ENCODE results near the gene VANGL1. TPM values are rescaled to one million over a fixed set of nuclear protein-coding genes. Genes with fewer than 3 reads are reported as not detected.

Gene VANGL1
- total RNA-seq, 1 experiment from 2014 or later = 23.1 TPM

DNA sequence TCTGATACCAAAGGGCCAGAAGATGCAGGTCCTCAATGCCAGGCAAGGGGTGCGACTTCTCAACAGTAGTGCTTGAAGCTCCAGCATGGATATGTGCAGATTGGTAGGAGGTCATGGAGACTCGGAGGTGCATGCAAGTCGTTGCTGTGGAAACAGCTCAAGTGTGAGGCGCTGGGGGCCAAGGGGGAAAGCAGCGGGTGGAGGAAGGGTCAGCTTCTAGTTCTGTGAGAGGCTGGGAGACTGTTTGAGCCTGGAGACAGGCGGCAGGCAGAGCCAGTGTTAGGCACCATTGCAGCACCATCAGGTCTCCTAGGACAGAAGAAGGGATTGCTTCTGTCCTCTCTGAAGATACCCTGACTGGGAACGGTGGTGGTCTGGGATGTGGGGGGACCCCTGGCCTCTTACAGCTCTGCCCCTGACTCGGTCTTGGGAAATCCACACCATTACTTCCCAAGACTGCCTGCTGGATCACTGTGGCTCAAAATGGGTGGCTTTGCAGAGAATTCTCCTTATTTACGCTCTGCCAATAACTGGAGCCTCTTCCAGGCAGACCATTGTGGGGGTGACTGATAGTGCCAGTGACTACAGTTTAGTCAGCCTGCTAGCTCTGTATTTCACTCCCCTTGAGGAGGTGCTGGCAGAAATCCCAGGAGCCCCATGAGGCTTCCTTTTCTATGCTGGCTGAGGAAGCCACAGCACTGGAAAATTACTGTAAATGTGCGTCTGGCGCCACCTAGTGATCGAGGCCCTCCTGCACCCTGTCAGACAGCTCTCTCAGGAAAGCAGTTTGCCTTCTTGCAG, 46.3 kb upstream of the VANGL1 start:
- Histone ChIP-seq H3F3A (ENCODE audit: low read length, unreplicated experiment) (no peaks in the 10 kb centered on the region), H3K9me3 (ENCODE audit: low read length) (no peaks in the 10 kb centered on the region), H3K9ac (ENCODE audit: low read length) (no peak overlapping the region), H4K20me1 (ENCODE audit: low read length) (no peaks in the 10 kb centered on the region), H3K36me3 (ENCODE audit: low read depth, low read length) (no peaks in the 10 kb centered on the region), H3K27ac (ENCODE audit: low read length) (peak overlapping the region; percentile 1; the same call in 1 of the 2 replicates), H3K9me2 (replicated peaks; ENCODE audit: low read length) (no peaks in the 10 kb centered on the region), H3K4me3 (ENCODE audit: low read length) (no peak overlapping the region), H2AFZ (ENCODE audit: low read length) (peak overlapping the region; percentile 31; the same call in 1 of the 2 replicates), H3K4me1 (ENCODE audit: insufficient read depth, low read length) (peaks cover 20% of the 10 kb centered on the region), H3K79me2 (ENCODE audit: low read length) (no peaks in the 10 kb centered on the region), H3K4me2 (ENCODE audit: low read length) (peak overlapping the region; percentile 19; the same call in 1 of the 2 replicates), H3K27me3 (ENCODE audit: low read length) (no peaks in the 10 kb centered on the region)
- DNase-seq = peak; percentile 97
- TF ChIP-seq EZH2phosphoT487 (IDR thresholded peaks at IDR 0.05; ENCODE audit: borderline replicate concordance, low read length) = no peak
- TF ChIP-seq EZH2 (IDR thresholded peaks at IDR 0.05; ENCODE audit: low read length, unreplicated experiment) = no peak
- TF ChIP-seq CTCF (conservative IDR thresholded peaks at IDR 0.05; ENCODE audit: low read depth, low read length) = peak; percentile 96
- ATAC-seq = peak; percentile 96
- no TSS peak for BruUV-seq (replicated peaks)
- intact Hi-C loops (cut with micrococcal nuclease) = loop anchor here (1.0 to 10.0 kb wide), 7 partner anchors 49 to 621 kb away; no protein-coding TSS in a partner anchor
- CTCF ChIA-PET = interaction anchor here (0.5 to 1.4 kb wide), 14 partner anchors 50 to 555 kb away, joined by 3 to 6 read pairs (median 3); no protein-coding TSS in a partner anchor
- POLR2A ChIA-PET (ENCODE audit: unreplicated experiment) = no interaction called here

GRCh38 chr1:115596080-115596780, 45.5 kb upstream of the VANGL1 start:
- CTCF ChIA-PET = interaction anchor here (0.5 to 1.4 kb wide), 9 partner anchors 30 to 554 kb away, joined by 3 to 6 read pairs (median 3); no protein-coding TSS in a partner anchor
- H3K9me3 ChIP-seq (ENCODE audit: low read length) = no peaks in the 10 kb centered on the region
- no peaks in the 10 kb centered on the region for H3K27me3 ChIP-seq (ENCODE audit: low read length)
- no peak overlapping the region for H2AFZ ChIP-seq (ENCODE audit: low read length)
- H3K27ac ChIP-seq (ENCODE audit: low read length) = peak overlapping the region; percentile 9; the same call in 1 of the 2 replicates
- DNase-seq = peak; percentile 68
- peak; percentile 52 for ATAC-seq
- no peaks in the 10 kb centered on the region for H3K9me2 ChIP-seq (replicated peaks; ENCODE audit: low read length)
- no peak overlapping the region for H3K9ac ChIP-seq (ENCODE audit: low read length)
- H4K20me1 ChIP-seq (ENCODE audit: low read length) = no peaks in the 10 kb centered on the region
- peaks cover 20% of the 10 kb centered on the region for H3K4me1 ChIP-seq (ENCODE audit: insufficient read depth, low read length)
- H3F3A ChIP-seq (ENCODE audit: low read length, unreplicated experiment) = no peaks in the 10 kb centered on the region
- POLR2A ChIA-PET (ENCODE audit: unreplicated experiment) = no interaction called here
- no peaks in the 10 kb centered on the region for H3K36me3 ChIP-seq (ENCODE audit: low read depth, low read length)
- H3K79me2 ChIP-seq (ENCODE audit: low read length) = no peaks in the 10 kb centered on the region
- peak overlapping the region; percentile 19; the same call in 1 of the 2 replicates for H3K4me2 ChIP-seq (ENCODE audit: low read length)
- no peak overlapping the region for H3K4me3 ChIP-seq (ENCODE audit: low read length)
- TF ChIP-seq EZH2phosphoT487 (IDR thresholded peaks at IDR 0.05; ENCODE audit: borderline replicate concordance, low read length) (no peak), CTCF (conservative IDR thresholded peaks at IDR 0.05; ENCODE audit: low read depth, low read length) (peak; percentile 9; the same call in 1 of the 2 replicates)
- intact Hi-C loops (cut with micrococcal nuclease) = loop anchor here (1.0 to 10.0 kb wide), 5 partner anchors 271 to 621 kb away; no protein-coding TSS in a partner anchor
- no TSS peak for BruUV-seq (replicated peaks)

All from PC-3 (cell line).